GM21526 (cell line): Measurements from ENCODE around the gene ALK.
"Not testable (repeated sequence)": the region's sequence is repeated elsewhere in the genome, so short reads cannot be mapped to it uniquely, and the experiment has no call there.

ENCODE experiments used
- ATAC-seq: cut with Tn5 transposase; IDR thresholded peaks from one replicate; pipeline ENCODE4 v1.9.1; 2021; ENCODE audit warnings: moderate library complexity; ENCODE audit not compliant: unreplicated experiment, low FRiP score

The ALK gene

DNA sequence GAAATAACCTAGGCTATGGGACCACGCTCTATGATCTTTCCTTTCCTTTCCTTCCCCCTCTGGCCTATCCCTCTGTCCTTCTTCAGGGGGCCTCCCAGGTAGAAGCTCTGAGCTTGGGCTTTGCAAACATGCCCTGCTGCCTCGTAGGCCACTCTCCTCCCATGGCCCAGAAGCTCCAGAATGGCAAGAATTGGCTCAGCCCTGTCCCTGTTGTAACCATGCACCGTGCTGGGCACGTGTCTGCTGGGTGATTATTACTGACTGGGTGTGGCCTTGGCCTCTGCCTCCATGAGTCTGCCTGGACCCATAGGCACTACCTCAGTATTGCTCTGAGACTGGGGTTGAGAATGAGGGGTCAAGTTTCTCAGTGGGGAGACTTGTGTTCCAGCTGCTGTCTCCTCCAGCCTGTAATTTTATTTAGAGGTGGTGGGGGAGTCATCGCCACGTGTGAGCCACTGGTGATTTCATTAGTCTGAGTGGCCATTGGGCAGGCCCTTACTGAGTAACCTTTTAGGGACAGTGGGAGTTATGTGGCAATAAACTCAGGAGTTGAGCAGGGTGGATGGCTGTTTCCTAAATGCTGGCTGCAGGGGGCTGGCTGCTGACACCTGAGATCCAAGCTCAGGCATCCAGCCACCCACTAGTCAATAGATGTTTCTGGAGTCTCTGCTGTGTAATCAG, 648.2 kb downstream of the ALK start:
- ATAC-seq, result no peak

DNA sequence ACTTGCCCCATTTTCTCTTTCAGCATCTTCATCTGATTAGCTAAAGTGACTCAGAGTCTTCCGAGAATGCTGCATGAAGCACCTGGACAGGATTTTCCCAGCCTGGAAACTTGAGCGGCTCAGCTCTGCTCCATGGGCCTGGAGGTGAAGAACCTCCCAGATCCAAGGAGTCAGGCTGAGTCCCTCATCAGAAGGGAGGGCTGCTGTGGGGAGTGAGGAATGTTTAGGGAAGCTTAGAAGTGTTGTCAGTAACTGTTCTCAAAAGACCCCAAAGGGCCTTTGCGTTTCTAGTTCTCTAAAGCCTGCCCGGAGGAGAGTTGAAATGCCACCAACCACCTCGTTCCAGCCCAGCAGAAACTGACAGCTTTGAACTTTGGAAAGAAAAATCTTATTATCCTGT, 649.1 kb downstream of the ALK start:
- no peak for ATAC-seq

DNA sequence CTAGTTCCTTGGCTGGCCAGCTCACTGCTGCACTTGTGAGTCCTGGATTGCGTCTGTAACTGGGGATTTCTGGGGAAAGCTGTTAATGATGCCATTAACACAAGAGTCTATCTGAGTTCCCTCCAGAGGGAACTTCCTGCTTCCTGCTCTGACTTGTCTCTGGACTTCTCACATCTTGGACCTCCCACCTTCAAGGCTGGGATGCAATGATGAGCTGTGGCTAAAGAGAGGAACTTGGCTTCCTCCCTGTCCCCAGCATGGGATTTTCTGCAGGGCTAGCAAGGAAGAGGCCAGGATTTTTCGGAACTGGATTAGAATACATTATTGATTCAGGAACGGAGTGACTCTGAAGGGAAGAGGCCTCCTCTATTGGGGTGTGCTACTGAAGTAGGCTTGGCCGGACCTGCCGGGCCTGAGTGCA, 650.7 kb downstream of the ALK start:
- ATAC-seq, result no peak

DNA sequence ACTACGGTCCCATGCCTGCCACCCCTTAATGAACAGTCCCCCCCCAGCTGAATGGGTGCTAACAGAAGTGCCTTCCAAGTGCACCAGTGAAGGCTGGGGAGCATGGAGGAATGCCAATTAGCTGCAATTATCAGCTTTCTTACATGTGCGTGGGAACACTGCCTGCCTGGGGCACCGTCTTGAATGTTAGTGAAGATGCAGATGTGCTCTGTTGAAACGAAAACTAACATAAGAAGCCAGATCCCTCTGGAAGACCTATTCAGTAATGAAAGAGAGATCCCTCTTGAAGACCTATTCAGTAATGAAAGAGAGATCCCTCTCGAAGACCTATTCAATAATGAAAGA, 651.6 kb downstream of the ALK start:
- ATAC-seq, result no peak

DNA sequence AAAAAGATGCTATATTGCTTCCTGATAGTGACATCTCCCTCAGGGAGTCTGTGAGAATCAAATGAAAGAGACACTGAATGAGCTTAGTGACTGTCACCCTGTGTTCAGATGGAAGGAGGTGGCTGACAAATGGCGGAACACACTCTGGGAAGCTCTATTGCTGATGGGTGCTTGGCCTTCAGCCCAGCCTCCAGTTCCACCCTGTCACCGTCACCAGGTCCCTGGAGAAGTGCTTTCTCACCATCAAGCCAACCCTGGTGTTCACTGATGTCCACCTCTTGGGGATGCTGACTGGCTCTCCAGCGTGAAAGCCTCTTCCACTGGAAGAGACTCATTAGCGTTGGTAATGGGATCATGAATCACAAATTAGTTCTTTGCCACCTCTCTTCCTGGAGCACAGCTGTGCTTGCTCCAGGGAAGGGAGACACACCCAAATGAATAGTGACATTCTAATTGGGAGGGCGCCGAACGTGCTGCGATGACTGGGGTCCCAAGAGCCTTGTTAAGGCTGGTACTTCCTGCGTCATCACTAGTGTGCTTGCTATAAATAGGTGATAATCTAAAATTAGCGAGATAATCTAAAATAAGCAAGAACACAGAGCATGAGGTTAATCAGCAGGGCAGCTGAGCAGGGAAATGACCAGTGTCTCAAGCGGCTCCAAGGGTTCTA, 652.2 kb downstream of the ALK start:
- no peak for ATAC-seq

DNA sequence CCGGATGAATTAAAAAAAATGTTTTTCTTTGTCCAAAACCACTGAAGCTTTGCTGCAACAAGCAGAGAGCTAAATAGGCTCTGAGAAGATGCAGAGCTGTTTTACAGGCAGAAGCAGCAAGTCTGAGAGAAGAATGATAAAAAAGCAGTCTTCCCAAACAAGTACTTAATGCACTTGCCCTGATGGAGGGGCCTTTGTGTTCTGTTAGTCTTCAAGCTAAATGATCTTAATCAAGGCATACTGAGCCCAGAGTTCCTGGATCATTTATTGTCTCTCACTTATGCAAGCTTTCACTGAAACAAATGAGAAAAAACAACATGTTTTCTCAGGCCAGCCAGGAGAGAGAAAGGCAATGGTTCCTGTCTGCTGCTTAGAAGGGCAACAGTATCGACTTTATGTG, 653.7 kb downstream of the ALK start:
- no peak for ATAC-seq

DNA sequence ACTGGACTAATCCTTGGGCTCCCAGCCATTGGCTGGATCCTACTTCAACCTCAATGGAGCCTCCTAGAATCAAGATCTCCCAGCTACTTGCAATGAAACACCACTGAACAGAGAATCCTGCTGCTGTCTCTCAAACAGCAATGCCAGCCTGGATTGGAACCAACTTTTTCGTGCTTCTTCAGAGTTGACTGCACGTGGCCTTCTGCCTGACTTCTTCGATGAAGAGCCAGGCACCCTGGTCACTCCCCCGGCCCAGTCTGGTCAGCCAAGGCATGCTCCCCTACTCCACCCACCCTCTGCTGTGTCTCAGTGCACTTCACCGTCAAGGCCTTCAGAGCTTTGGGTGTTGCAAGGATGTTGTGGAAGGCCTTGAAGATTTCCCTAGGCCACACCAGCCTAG, 657.5 kb downstream of the ALK start:
- no peak for ATAC-seq

DNA sequence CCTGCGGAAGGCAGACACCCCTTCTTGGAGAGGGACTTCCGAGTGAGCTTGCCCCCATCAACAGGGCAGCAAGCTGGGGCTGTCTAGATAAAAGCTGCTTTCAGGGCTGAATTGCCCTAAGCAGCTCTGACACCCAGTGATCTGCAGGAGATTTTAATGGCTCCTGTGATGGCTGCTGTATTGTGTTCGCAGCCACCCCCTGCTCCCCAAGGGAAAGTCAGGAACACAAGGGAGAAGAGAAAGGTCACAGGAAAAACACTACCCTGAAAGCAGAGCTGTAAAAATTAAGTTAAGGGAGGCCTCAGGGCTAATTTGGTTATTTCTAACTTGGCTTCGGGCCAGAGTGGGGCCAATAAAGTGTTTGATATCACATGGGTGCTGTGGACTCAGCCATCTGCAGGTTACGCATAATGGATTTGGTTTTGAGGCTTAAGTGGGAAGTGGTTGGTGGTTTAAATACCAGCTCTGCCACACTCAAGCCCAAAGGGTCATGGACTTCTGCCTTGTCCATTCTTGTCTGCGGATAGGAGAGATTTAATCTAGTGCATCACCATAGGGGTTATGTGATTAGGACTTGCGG, 658.6 kb downstream of the ALK start:
- no peak for ATAC-seq

DNA sequence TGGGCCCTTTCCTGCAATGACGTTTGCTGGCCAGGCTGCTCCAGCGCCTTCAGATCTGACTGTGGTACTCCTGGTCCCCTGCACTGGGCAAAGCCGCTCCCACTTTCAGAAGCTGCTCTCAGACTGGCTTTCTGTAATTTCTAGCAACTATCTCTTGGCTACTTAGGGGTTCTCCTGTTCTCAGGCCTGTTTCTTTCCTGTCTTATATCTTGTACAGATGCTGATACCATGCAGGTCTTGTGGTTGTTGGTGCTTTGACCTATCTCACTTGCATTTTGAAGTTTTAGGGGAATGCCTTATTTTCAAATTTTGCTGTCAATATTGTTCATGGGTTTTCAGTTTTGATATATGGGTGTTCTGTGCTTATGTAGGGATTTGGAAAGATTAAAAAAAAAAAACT, 660.4 kb downstream of the ALK start:
- no peak for ATAC-seq

DNA sequence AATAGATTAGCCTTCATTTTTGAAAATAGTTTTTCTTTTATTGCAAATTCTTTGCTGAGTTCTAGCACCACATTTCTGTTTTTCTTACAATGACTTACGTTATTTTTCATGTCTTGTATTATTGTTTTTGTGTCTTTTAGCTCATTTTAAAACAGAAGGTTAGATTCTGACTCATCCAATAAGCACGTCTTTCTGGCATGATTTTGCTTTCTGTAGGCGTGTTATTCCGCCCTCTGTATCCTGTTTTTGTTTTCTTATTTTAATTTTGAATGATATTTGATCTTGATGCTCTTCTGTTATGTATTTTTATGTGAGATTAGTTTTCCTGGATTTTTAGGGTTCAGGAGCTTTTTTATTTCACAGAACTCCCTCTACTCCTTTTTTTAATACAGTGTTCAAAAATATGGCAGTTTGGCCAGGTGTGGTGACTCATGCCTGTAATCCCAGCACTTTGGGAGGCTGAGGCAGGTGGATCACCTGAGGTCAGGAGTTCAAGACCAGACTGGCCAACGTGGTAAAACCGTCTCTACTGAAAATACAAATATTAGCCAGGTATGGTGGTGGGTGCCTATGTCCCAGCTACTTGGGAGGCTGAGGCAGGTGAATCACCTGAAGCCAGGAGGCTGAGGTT, 661.1 kb downstream of the ALK start:
- no peak for ATAC-seq

DNA sequence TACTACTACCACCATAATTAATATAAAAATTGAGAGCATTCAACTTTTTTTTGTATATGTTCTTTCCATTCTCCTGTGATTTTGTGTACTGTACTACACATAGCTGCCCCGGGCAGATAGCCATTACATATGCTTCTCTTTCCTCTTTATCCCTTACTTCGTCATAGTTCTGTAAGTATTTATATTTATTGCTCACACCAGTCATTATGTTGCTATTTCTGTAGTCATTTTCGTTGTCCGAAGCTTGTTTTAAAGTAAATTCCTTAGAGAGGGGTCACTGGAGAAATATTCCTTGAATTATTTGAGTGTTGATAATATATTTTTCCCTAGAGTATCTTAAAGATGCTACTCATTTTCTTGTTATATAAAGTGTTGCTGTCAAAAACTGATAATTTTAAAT, 662.2 kb downstream of the ALK start:
- ATAC-seq, result no peak

DNA sequence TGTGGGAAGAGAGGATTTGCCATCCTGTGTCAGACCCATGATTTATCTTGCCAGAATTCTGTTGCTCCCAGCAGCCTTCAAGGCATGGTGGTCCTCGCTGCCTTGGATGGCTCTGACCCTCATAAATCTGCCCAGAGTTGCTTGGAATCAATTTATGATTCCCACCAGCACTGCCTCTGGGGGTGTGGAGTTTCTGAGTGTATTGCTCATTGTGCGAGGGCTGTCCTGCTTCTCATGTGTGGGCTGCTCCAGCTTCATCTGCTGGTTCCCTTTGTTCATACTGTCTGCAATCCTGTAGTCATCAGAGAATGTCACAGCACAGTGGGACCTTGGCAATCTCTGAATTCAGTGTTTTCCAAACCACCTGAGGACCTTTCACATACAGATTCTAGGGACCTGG, 666.4 kb downstream of the ALK start:
- ATAC-seq, result no peak

DNA sequence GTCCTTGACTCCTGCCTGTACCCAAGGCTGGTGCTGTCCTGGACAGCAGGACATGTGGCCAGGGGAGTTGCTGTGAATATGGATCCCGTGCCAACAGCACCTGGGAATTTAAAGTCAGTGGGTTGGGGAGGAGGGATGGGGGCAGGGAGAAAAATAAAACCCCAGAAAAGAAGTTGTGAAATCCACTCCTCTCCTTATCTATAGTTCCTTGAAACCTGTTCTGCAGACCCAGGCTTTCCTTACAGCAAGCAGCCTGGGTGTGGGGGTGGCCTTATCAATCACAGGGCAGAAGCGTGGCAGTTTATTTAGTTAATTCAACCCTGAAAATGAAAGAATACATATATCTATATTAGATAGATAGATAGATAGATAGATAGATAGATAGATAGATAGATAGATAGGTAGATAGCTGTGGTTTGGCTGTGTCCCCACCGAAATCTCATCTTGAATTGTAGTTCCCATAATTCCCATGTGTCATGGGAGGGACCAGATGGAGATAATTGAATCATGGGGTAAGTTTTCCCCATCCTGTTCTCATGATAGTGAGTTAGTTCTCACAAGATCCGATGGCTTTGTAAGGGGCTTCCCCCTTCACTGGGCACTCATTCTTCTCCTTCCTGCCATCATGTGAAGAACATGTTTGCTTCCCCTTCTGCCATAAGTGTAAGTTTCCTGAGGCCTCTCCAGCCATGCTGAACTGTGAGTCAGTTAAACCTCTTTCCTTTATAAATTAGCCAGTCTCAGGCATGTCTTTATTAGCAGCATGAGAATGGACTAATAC, 667.7 kb downstream of the ALK start:
- ATAC-seq, result not testable (repeated sequence)

DNA sequence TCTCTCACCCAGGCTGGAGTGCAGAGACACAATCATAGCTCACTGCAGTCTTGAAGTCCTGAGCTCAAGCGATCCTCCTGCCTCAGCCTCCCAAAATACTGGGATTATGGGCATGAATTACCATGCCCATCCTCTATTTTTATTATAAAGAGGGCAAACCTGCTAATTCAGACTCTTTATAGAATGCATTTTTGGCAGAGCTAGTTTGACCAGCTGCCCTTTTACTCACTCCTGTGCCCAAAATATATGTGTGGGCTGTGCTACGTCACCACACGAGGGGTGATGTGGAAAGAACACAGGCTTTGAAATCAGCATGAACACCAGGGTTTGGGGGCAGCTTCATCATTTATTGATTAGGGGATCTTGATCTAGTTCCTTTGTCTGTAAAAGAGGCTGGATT, 668.4 kb downstream of the ALK start:
- no peak for ATAC-seq

DNA sequence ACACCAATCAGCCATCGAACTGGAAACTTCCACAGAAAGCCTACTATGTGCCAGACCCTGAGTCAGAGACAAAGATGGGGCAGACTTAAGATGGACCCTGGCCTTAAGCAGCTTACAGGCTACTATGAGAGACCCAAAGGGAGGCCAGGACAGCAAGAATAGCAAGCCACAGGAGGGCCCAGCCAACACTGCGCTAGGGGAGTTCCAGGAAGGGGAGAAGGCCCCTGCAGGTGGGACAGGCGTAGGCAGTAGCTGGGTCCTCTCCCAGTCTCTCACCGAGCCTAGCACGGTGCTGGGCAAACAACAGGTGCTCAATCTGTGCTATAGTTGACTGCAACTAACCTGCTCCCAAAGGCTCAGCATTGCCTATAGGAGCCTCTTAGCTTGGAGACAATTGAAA, 670.0 kb downstream of the ALK start:
- ATAC-seq, result no peak

DNA sequence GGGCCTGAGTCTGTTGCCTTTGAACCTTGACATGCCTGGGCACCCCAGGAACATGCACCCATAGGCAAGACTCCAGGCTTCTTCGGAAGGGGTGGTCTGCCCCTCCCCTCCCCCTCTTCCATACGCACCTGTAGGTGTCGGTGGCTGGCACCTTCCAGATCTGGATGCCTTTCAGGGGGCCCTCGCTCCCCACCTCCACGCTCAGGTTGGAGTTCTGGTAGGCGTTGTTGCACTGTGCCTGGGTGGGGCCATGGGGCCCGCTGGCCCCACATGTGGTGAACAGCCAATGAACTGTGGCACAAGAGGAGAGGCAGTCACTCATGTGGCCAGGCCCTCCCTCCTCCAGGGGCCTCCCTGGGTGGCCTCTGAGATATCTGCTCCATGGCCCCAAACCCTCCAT, 670.4 kb downstream of the ALK start:
- ATAC-seq, result no peak

DNA sequence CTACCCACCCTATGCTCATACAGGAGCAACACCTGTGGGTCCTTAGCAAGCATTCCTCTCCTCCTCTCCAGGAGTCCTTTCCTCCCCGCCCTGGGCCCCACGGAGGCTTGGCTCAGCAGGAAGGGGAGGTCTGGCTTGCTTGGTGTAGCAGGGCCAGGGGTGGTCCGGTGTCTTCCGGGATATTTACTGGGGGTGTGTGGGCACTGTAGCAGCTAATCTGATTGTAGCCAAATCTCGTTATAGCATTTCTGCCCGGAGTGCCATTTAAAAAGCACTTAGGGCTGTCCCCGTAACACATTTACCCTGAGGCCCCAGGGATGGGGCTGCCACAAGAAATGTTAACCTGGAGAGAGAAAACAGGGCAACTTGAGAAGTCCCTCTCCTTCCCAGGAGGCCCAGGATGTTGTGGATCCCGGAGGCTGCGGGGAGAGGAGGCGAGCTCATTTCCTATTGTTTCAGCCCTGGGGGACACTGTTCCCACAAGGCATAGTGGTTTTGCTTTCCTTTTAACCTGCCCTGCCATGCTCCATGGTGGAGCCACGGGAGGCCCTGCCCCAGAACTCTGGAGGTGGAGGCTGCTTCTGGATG, 671.6 kb downstream of the ALK start:
- no peak for ATAC-seq

DNA sequence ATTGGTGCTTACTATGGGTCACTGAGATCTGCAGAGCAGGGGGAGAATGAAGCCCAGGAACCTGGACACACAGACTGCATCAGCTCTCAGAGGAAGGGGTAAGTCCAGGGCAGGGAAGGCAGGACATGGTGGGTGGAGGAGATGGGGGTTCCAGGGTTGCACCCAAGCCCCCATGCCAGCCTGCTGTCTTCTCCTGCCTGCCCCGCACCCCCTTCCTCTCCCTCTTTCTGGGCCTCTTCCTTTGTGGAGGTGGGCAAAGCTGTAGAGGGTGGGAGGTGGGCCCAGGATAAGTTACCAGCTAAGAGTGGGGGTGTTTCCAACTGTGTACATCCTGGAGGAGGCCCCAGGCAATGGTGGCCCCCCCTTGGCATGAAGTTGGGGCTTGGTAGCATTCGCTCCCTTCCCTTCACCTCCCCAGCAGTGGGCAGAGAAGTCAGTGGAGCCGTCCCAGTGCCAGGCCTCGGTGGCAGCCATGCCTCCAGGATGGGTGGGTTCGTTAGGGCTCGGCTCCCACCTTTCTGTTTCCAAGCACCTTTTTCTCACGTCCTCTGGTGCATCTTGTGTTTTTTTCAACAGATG, 674.0 kb downstream of the ALK start:
- no peak for ATAC-seq

DNA sequence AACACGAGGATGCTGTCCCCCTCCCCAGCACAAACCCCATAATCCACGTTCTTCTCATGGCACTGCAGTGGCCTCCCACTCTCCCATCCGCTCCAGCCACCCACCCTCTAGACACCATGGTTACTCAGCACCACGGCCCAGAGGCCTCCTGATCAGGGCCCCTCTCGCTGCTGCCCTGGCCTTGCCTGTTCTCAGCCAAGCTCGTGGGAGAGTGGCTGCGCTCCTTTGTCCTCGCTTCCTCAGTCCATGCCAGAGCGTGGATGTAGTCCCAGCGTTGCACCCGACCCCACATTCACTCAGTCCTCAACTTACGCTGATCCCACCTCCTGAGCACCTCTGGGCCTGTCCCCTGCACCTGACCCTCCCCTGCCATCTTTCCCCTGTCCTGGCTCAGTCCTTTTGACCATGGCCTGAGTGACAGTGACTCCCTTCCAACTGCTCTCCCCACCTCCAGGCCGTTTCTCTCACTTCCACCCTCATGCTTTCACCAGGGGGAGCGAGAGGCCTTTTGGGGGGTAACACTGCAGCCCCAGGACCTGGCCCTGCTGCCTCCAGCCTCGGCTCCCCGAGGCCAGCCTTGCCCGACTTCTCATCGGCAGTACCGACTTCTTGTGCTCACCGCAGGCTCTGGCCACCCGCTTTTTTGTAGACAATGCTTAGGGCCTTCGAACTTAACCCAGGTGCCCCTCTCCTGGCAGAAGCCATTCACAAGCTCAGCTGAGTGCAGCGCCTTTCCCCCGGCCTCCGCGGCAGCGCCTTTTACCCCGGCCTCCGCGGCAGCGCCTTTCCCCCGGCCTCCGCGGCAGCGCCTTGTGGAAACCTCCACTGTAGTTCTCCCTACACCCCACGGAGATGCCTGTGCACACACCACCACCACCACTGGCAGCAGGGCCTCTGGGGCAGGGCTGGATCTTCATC, 674.7 kb downstream of the ALK start:
- ATAC-seq, result no peak
